ENCODE data around the gene AFF2. TPM values are rescaled to one million over a fixed set of nuclear protein-coding genes. Genes with fewer than 3 reads are reported as not detected.

The AFF2 gene
- total and polyA plus RNA-seq, 12 donors, result 0.07 to 17.9 (median 1.7) TPM

GRCh38 chrX:148722966-148723365, 222.5 kb downstream of the AFF2 start:
- H3K4me3 ChIP-seq, result no peak overlapping the region
- DNase-seq, result no peak
- H3K36me3 ChIP-seq (replicated peaks in 1 of 2), result no peaks in the 10 kb centered on the region
- WGBS, 4 donors, result 60 to 81% (median 71%) methylated on average over 3 of the region's 3 CpGs
- TF ChIP-seq POLR2A (IDR thresholded peaks at IDR 0.05), result no peak
- TF ChIP-seq, protein P1, sequence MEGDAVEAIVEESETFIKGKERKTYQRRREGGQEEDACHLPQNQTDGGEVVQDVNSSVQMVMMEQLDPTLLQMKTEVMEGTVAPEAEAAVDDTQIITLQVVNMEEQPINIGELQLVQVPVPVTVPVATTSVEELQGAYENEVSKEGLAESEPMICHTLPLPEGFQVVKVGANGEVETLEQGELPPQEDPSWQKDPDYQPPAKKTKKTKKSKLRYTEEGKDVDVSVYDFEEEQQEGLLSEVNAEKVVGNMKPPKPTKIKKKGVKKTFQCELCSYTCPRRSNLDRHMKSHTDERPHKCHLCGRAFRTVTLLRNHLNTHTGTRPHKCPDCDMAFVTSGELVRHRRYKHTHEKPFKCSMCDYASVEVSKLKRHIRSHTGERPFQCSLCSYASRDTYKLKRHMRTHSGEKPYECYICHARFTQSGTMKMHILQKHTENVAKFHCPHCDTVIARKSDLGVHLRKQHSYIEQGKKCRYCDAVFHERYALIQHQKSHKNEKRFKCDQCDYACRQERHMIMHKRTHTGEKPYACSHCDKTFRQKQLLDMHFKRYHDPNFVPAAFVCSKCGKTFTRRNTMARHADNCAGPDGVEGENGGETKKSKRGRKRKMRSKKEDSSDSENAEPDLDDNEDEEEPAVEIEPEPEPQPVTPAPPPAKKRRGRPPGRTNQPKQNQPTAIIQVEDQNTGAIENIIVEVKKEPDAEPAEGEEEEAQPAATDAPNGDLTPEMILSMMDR (IDR thresholded peaks at IDR 0.05), result no peak
- intact Hi-C loops (cut with DNase I), result no loop called here
- H3K4me1 ChIP-seq (replicated peaks in 1 of 2), result no peaks in the 10 kb centered on the region
- H3K9me3 ChIP-seq (replicated peaks in 1 of 3), result no peaks in the 10 kb centered on the region
- H3K27me3 ChIP-seq, result no peaks in the 10 kb centered on the region
- H3K27ac ChIP-seq, result no peak overlapping the region

DNA sequence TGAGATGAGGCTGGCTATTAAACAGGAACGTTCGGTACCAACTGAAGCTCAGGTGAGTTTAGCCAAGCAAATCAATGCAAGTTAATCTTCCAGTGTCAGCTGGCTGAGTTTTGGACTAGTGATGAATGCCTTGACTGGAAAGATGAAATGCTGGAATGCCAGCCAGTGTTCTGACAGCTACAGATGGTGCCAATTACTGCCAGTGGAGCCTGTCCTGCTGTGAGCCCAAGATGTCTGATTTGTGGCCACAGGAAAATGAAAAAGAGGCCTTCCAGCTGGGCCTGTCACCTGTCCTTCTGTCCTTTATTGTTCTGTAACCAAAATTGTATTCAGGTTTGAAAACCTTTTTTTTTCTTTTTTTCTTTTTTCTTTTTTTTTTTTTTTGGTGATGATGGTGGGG, 223.1 kb downstream of the AFF2 start:
- Histone ChIP-seq H3K36me3 (replicated peaks in 1 of 2) (no peaks in the 10 kb centered on the region), H3K27me3 (no peaks in the 10 kb centered on the region), H3K4me3 (no peak overlapping the region), H3K4me1 (replicated peaks in 1 of 2) (no peaks in the 10 kb centered on the region), H3K9me3 (replicated peaks in 1 of 3) (no peaks in the 10 kb centered on the region), H3K27ac (no peak overlapping the region)
- DNase-seq, result no peak
- WGBS, 4 donors, result 84 to 90% (median 87%) methylated on average over 2 of the region's 2 CpGs
- TF ChIP-seq POLR2A (IDR thresholded peaks at IDR 0.05), result no peak
- TF ChIP-seq, protein P1 (IDR thresholded peaks at IDR 0.05), result no peak
- intact Hi-C loops (cut with DNase I), result no loop called here

DNA sequence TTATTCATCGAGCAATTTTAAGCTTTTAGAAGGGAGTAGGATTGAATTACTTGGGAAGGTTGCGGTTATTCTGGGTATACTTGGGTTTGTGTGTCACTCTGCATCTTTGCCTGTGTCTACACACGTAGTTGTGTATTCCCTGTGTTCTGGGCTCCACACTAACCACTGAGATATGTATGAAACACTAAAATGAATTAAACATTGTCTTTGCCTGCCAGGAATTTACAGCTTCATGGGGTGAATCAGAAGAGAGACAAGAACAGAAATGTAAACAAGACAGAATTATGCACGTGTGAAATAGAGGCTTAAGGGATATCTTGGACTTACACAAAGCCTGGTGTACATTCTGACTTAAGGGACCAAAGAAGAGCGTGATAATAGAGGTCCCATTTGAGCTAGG, 228.5 kb downstream of the AFF2 start:
- Histone ChIP-seq H3K4me1 (replicated peaks in 1 of 2) (no peaks in the 10 kb centered on the region), H3K4me3 (no peak overlapping the region), H3K27ac (no peak overlapping the region), H3K9me3 (replicated peaks in 1 of 3) (no peaks in the 10 kb centered on the region), H3K36me3 (replicated peaks in 1 of 2) (no peaks in the 10 kb centered on the region), H3K27me3 (no peaks in the 10 kb centered on the region)
- no peak for DNase-seq
- no peak for TF ChIP-seq POLR2A (IDR thresholded peaks at IDR 0.05)
- TF ChIP-seq, protein P1 (IDR thresholded peaks at IDR 0.05), result no peak
- intact Hi-C loops (cut with DNase I), result no loop called here
- 55 to 80% (median 74%) methylated on average over 5 of the region's 5 CpGs for WGBS, 4 donors

- Histone ChIP-seq H3K4me1 (replicated peaks in 1 of 2) (no peaks in the 10 kb centered on the region), H3K36me3 (replicated peaks in 1 of 2) (no peaks in the 10 kb centered on the region), H3K27me3 (no peaks in the 10 kb centered on the region), H3K4me3 (no peak overlapping the region), H3K9me3 (replicated peaks in 1 of 3) (no peaks in the 10 kb centered on the region), H3K27ac (no peak overlapping the region)
- TF ChIP-seq, protein P1 (IDR thresholded peaks at IDR 0.05), result no peak
- TF ChIP-seq POLR2A (IDR thresholded peaks at IDR 0.05), result no peak
- intact Hi-C loops (cut with DNase I), result no loop called here
- DNase-seq, result no peak
Observed at GRCh38 chrX:148732743-148733142, 232.3 kb downstream of the AFF2 start.
